Mucosa of rectum (tissue), 2 donors: ENCODE results near the gene SLC13A2.

Source experiments
- H3K27ac ChIP-seq, 2 donors: one replicate each; pipeline ENCODE4 v1.7.0; 2013; ENCODE audit warnings: inconsistent platforms in 2 of 2, low read depth in 2 of 2, low read length in 2 of 2
- H3K27me3 ChIP-seq, 2 donors: one replicate each; pipeline ENCODE4 v1.7.0; 2013; ENCODE audit warnings: low read length in 2 of 2; ENCODE audit not compliant: control insufficient read depth in 2 of 2, insufficient read depth in 2 of 2
- H3K36me3 ChIP-seq, 2 donors: one replicate each; pipeline ENCODE4 v1.7.0; 2013; ENCODE audit warnings: low read length in 2 of 2; ENCODE audit not compliant: control insufficient read depth in 2 of 2, insufficient read depth in 2 of 2
- H3K4me1 ChIP-seq, 2 donors: one replicate each; pipeline ENCODE4 v1.7.0; 2013; ENCODE audit warnings: low read length in 2 of 2, mild to moderate bottlenecking in 1 of 2; ENCODE audit not compliant: control insufficient read depth in 2 of 2, insufficient read depth in 2 of 2
- H3K4me3 ChIP-seq, 2 donors: one replicate each; pipeline ENCODE4 v1.7.0; 2013; ENCODE audit warnings: low read length in 2 of 2
- H3K9ac ChIP-seq, 2 donors: one replicate each; pipeline ENCODE4 v1.7.0; 2013; ENCODE audit warnings: low read length in 2 of 2, low read depth in 1 of 2, mild to moderate bottlenecking in 1 of 2
- H3K9me3 ChIP-seq, 2 donors: one replicate each; pipeline ENCODE4 v1.7.0; 2013; ENCODE audit warnings: low read length in 2 of 2; ENCODE audit not compliant: control insufficient read depth in 2 of 2
- donor health status: healthy.
- donor health status: Normal muscosa, but diverticular disease.

Gene SLC13A2

GRCh38 chr17:28532050-28532960 lies 58.9 kb downstream of the SLC13A2 start:
- Histone ChIP-seq H3K9me3 (no peaks in the 10 kb centered on the region), H3K27ac (peak overlapping the region; percentile 48 to 54), H3K27me3 (no peaks in the 10 kb centered on the region), H3K4me1 (peaks cover 24 to 62% of the 10 kb centered on the region in 2 donors), H3K9ac (peak overlapping the region in 1 of 2 donors; percentile 30), H3K4me3 (no peak overlapping the region), H3K36me3 (no peaks in the 10 kb centered on the region)

- H3K4me1 ChIP-seq = peaks cover 16 to 53% of the 10 kb centered on the region in 2 donors
- peak overlapping the region in 1 of 2 donors; percentile 30 for H3K9ac ChIP-seq
- H3K4me3 ChIP-seq = no peak overlapping the region
- H3K9me3 ChIP-seq = no peaks in the 10 kb centered on the region
- peaks cover 0 to 2% of the 10 kb centered on the region in 2 donors for H3K27me3 ChIP-seq
- no peaks in the 10 kb centered on the region for H3K36me3 ChIP-seq
- peak overlapping the region; percentile 48 to 54 for H3K27ac ChIP-seq
Observed at GRCh38 chr17:28533091-28533807, 59.8 kb downstream of the SLC13A2 start.

- Histone ChIP-seq H3K27ac (no peak overlapping the region), H3K4me1 (peaks cover 9 to 41% of the 10 kb centered on the region in 2 donors), H3K4me3 (no peak overlapping the region), H3K27me3 (peaks cover 0 to 3% of the 10 kb centered on the region in 2 donors), H3K36me3 (no peaks in the 10 kb centered on the region), H3K9me3 (no peaks in the 10 kb centered on the region), H3K9ac (no peak overlapping the region)
Observed at GRCh38 chr17:28534740-28535375, 61.4 kb downstream of the SLC13A2 start.

- Histone ChIP-seq H3K27ac (peak overlapping the region in 1 of 2 donors; percentile 6), H3K9me3 (no peaks in the 10 kb centered on the region), H3K4me1 (peaks cover 9 to 41% of the 10 kb centered on the region in 2 donors), H3K36me3 (no peaks in the 10 kb centered on the region), H3K9ac (no peak overlapping the region), H3K4me3 (no peak overlapping the region), H3K27me3 (peaks cover 0 to 3% of the 10 kb centered on the region in 2 donors)
Observed at GRCh38 chr17:28536532-28537218, 63.2 kb downstream of the SLC13A2 start.

- no peak overlapping the region for H3K4me3 ChIP-seq
- H3K27me3 ChIP-seq = peaks cover 0 to 3% of the 10 kb centered on the region in 2 donors
- H3K4me1 ChIP-seq = peaks cover 8 to 39% of the 10 kb centered on the region in 2 donors
- H3K9me3 ChIP-seq = no peaks in the 10 kb centered on the region
- no peaks in the 10 kb centered on the region for H3K36me3 ChIP-seq
- no peak overlapping the region for H3K27ac ChIP-seq
- no peak overlapping the region for H3K9ac ChIP-seq
Observed at GRCh38 chr17:28537219-28537610, 63.8 kb downstream of the SLC13A2 start.

- Histone ChIP-seq H3K4me3 (no peak overlapping the region), H3K27me3 (peaks cover 0 to 3% of the 10 kb centered on the region in 2 donors), H3K4me1 (peaks cover 0 to 27% of the 10 kb centered on the region in 2 donors), H3K36me3 (no peaks in the 10 kb centered on the region), H3K9me3 (no peaks in the 10 kb centered on the region), H3K27ac (no peak overlapping the region), H3K9ac (no peak overlapping the region)
Observed at GRCh38 chr17:28538296-28538895, 65.0 kb downstream of the SLC13A2 start.

GRCh38 chr17:28540231-28540630 lies 66.8 kb downstream of the SLC13A2 start:
- Histone ChIP-seq H3K9me3 (no peaks in the 10 kb centered on the region), H3K36me3 (no peaks in the 10 kb centered on the region), H3K27ac (no peak overlapping the region), H3K4me1 (peaks cover 0 to 19% of the 10 kb centered on the region in 2 donors), H3K4me3 (no peak overlapping the region), H3K9ac (no peak overlapping the region), H3K27me3 (peaks cover 0 to 3% of the 10 kb centered on the region in 2 donors)

- H3K36me3 ChIP-seq = no peaks in the 10 kb centered on the region
- peaks cover 0 to 10% of the 10 kb centered on the region in 2 donors for H3K4me1 ChIP-seq
- peaks cover 0 to 3% of the 10 kb centered on the region in 2 donors for H3K27me3 ChIP-seq
- H3K4me3 ChIP-seq = no peak overlapping the region
- no peaks in the 10 kb centered on the region for H3K9me3 ChIP-seq
- no peak overlapping the region for H3K9ac ChIP-seq
- no peak overlapping the region for H3K27ac ChIP-seq
Observed at GRCh38 chr17:28541439-28541838, 68.0 kb downstream of the SLC13A2 start.

- no peaks in the 10 kb centered on the region for H3K9me3 ChIP-seq
- peaks cover 4 to 8% of the 10 kb centered on the region in 2 donors for H3K4me1 ChIP-seq
- no peaks in the 10 kb centered on the region for H3K27me3 ChIP-seq
- H3K9ac ChIP-seq = no peak overlapping the region
- H3K27ac ChIP-seq = no peak overlapping the region
- H3K4me3 ChIP-seq = no peak overlapping the region
- H3K36me3 ChIP-seq = peaks cover 0 to 8% of the 10 kb centered on the region in 2 donors
Observed at GRCh38 chr17:28544402-28545140, 71.1 kb downstream of the SLC13A2 start.
